Mesodermal cell (in vitro differentiated cells): ENCODE measurements around the gene AOC1.
"Not testable (repeated sequence)": the region's sequence is repeated elsewhere in the genome, so short reads cannot be mapped to it uniquely, and the experiment has no call there.

Source experiments
- H3K27ac ChIP-seq: 2 replicates; pipeline ENCODE4 v1.7.0; 2013; ENCODE audit warnings: mild to moderate bottlenecking, low read depth, low read length, moderate library complexity; ENCODE audit not compliant: severe bottlenecking
- H3K36me3 ChIP-seq: 2 replicates; pipeline ENCODE4 v1.7.1; 2013; ENCODE audit warnings: mild to moderate bottlenecking, low read length, moderate library complexity; ENCODE audit not compliant: control insufficient read depth, insufficient read depth
- H3K4me1 ChIP-seq: one replicate; pipeline ENCODE4 v1.7.1; 2013; ENCODE audit warnings: mild to moderate bottlenecking, low read length; ENCODE audit not compliant: insufficient read depth, control insufficient read depth, poor library complexity, severe bottlenecking
- H3K4me3 ChIP-seq: 2 replicates; pipeline ENCODE4 v1.7.0; 2013; ENCODE audit warnings: low read length, control low read depth, mild to moderate bottlenecking; ENCODE audit not compliant: insufficient read depth, poor library complexity, severe bottlenecking; ENCODE audit errors: extremely low read depth
- H3K9me3 ChIP-seq: 2 replicates; pipeline ENCODE4 v1.7.1; 2013; ENCODE audit warnings: mild to moderate bottlenecking, low read length, moderate library complexity; ENCODE audit not compliant: control insufficient read depth
- WGBS, 2 experiments: methylation state at CpG; one replicate each; pipeline ENCODE4 v1.1.5; 2013; ENCODE audit warnings: missing lambda C conversion rate in 2 of 2; ENCODE audit not compliant: insufficient coverage in 2 of 2; 5-methylcytosine and 5-hydroxymethylcytosine counted together

AOC1 gene

GRCh38 chr7:150898475-150899011 lies 46.2 kb downstream of the AOC1 start:
- H3K27ac ChIP-seq, result no peak overlapping the region
- H3K9me3 ChIP-seq, result peaks cover 7% of the 10 kb centered on the region
- no peaks in the 10 kb centered on the region for H3K36me3 ChIP-seq
- H3K4me3 ChIP-seq, result no peak overlapping the region
- WGBS, 2 experiments, result 12 to 19% methylated on average over 20 to 21 of the region's 22 CpGs
- H3K4me1 ChIP-seq, result peaks cover 4% of the 10 kb centered on the region

DNA sequence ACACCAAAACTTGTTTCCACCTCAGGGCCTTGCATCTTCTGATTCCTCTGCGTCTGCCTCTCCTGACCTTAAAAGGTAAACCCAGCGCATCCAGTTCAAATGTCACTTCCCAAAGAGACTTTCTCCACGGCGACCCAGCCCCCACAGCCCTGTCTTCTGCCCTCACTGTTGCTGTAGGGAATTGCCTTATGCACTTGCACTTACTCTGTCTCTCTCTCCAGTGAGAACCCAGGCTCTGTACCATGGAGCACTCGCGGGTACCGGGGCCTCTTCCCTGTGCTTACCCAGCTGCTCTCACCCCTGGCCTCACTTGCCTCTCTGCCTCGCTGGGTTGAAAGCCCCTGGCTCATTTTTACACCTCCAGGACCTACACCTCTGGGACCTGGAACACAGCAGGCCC lies 48.4 kb downstream of the AOC1 start:
- Histone ChIP-seq H3K9me3 (no peaks in the 10 kb centered on the region), H3K27ac (no peak overlapping the region), H3K36me3 (no peaks in the 10 kb centered on the region), H3K4me3 (no peak overlapping the region), H3K4me1 (peaks cover 4% of the 10 kb centered on the region)
- WGBS, 2 experiments, result 74 to 83% methylated on average over 4 to 7 of the region's 8 CpGs

GRCh38 chr7:150901160-150902035 lies 49.1 kb downstream of the AOC1 start:
- Histone ChIP-seq H3K36me3 (no peaks in the 10 kb centered on the region), H3K27ac (no peak overlapping the region), H3K4me1 (peaks cover 4% of the 10 kb centered on the region), H3K9me3 (no peaks in the 10 kb centered on the region), H3K4me3 (no peak overlapping the region)
- 59 to 62% methylated on average over 11 to 12 of the region's 15 CpGs for WGBS, 2 experiments

- WGBS, 2 experiments, result 87 to 88% methylated on average over 9 to 13 of the region's 14 CpGs
- no peak overlapping the region for H3K27ac ChIP-seq
- H3K9me3 ChIP-seq, result no peaks in the 10 kb centered on the region
- H3K4me1 ChIP-seq, result peaks cover 4% of the 10 kb centered on the region
- H3K4me3 ChIP-seq, result no peak overlapping the region
- H3K36me3 ChIP-seq, result no peaks in the 10 kb centered on the region
Observed at GRCh38 chr7:150902078-150903033, 50.0 kb downstream of the AOC1 start.

- Histone ChIP-seq H3K9me3 (no peaks in the 10 kb centered on the region), H3K4me1 (no peaks in the 10 kb centered on the region), H3K27ac (no peak overlapping the region), H3K36me3 (no peaks in the 10 kb centered on the region), H3K4me3 (no peak overlapping the region)
- WGBS, 2 experiments, result 97 to 98% methylated on average over 7 to 9 of the region's 12 CpGs
Observed at GRCh38 chr7:150903606-150904005, 51.3 kb downstream of the AOC1 start.

GRCh38 chr7:150904011-150904909 lies 51.9 kb downstream of the AOC1 start:
- 100% methylated on average over 2 of the region's 6 CpGs; no CpG with 5 or more reads in 1 of the 2 experiments for WGBS, 2 experiments
- H3K9me3 ChIP-seq, result no peaks in the 10 kb centered on the region
- H3K4me3 ChIP-seq, result no peak overlapping the region
- no peaks in the 10 kb centered on the region for H3K4me1 ChIP-seq
- no peaks in the 10 kb centered on the region for H3K36me3 ChIP-seq
- H3K27ac ChIP-seq, result no peak overlapping the region

- no CpG with 5 or more reads among the region's 2 CpGs for WGBS, 2 experiments
Observed at GRCh38 chr7:150908173-150908572, 55.9 kb downstream of the AOC1 start.

GRCh38 chr7:150909200-150909995 lies 57.1 kb downstream of the AOC1 start:
- H3K4me3 ChIP-seq, result no peak overlapping the region
- no peak overlapping the region for H3K27ac ChIP-seq
- no peaks in the 10 kb centered on the region for H3K4me1 ChIP-seq
- no peaks in the 10 kb centered on the region for H3K36me3 ChIP-seq
- 76 to 92% methylated on average over 4 to 5 of the region's 8 CpGs for WGBS, 2 experiments
- no peaks in the 10 kb centered on the region for H3K9me3 ChIP-seq

More at GRCh38 chr7:150908173-150908572, 55.9 kb downstream of the AOC1 start:
- Histone ChIP-seq H3K9me3 (no peaks in the 10 kb centered on the region), H3K4me1 (no peaks in the 10 kb centered on the region), H3K27ac (no peak overlapping the region), H3K36me3 (no peaks in the 10 kb centered on the region), H3K4me3 (no peak overlapping the region)

- 87 to 94% methylated on average over 3 to 5 of the region's 8 CpGs for WGBS, 2 experiments
- not testable (repeated sequence) for H3K27ac ChIP-seq, H3K36me3 ChIP-seq, H3K4me1 ChIP-seq, H3K9me3 ChIP-seq, H3K4me3 ChIP-seq
Observed at GRCh38 chr7:150910305-150910995, 58.1 kb downstream of the AOC1 start.
